Measurements from ENCODE around the gene SNX27.
"Not testable (repeated sequence)": the region's sequence is repeated elsewhere in the genome, so short reads cannot be mapped to it uniquely, and the experiment has no call there.

The SNX27 gene

GRCh38 chr1:151604291-151604690 is 7.6 kb upstream of the SNX27 start:
- DNase-seq (ENCODE audit: low read depth): no peak

- no peak for DNase-seq (ENCODE audit: low read depth)
Measured at GRCh38 chr1:151606384-151606783, 5.5 kb upstream of the SNX27 start.

- no peak for DNase-seq (ENCODE audit: low read depth)
Measured at GRCh38 chr1:151606857-151607256, 5.0 kb upstream of the SNX27 start.

GRCh38 chr1:151610142-151610541 is 1.7 kb upstream of the SNX27 start:
- DNase-seq (ENCODE audit: low read depth): no peak

GRCh38 chr1:151611288-151611790 is 511 bp upstream of the SNX27 start:
- no peak for DNase-seq (ENCODE audit: low read depth)

GRCh38 chr1:151612501-151613281 is 841 bp downstream of the SNX27 start:
- DNase-seq (ENCODE audit: low read depth): no peak

- DNase-seq (ENCODE audit: low read depth): no peak
Measured at GRCh38 chr1:151613282-151613780, 1.5 kb downstream of the SNX27 start.

- DNase-seq (ENCODE audit: low read depth): no peak
Measured at GRCh38 chr1:151615711-151616504, 4.1 kb downstream of the SNX27 start.

- DNase-seq (ENCODE audit: low read depth): no peak
Measured at GRCh38 chr1:151616505-151616849, 4.6 kb downstream of the SNX27 start.

- DNase-seq (ENCODE audit: low read depth): no peak
Measured at GRCh38 chr1:151618003-151618402, 6.2 kb downstream of the SNX27 start.

GRCh38 chr1:151618470-151618869 is 6.6 kb downstream of the SNX27 start:
- no peak for DNase-seq (ENCODE audit: low read depth)

- DNase-seq (ENCODE audit: low read depth): not testable (repeated sequence)
Measured at GRCh38 chr1:151618996-151619395, 7.1 kb downstream of the SNX27 start.

- no peak for DNase-seq (ENCODE audit: low read depth)
Measured at GRCh38 chr1:151619489-151620093, 7.7 kb downstream of the SNX27 start.

- no peak for DNase-seq (ENCODE audit: low read depth)
Measured at GRCh38 chr1:151620286-151620685, 8.4 kb downstream of the SNX27 start.

GRCh38 chr1:151621351-151621750 is 9.5 kb downstream of the SNX27 start:
- DNase-seq (ENCODE audit: low read depth): no peak

GRCh38 chr1:151624783-151625182 is 12.9 kb downstream of the SNX27 start:
- no peak for DNase-seq (ENCODE audit: low read depth)

GRCh38 chr1:151626740-151627334 is 15.0 kb downstream of the SNX27 start:
- no peak for DNase-seq (ENCODE audit: low read depth)

GRCh38 chr1:151629278-151629677 is 17.4 kb downstream of the SNX27 start:
- DNase-seq (ENCODE audit: low read depth): no peak

- no peak for DNase-seq (ENCODE audit: low read depth)
Measured at GRCh38 chr1:151635479-151636072, 23.7 kb downstream of the SNX27 start.

GRCh38 chr1:151638074-151638775 is 26.4 kb downstream of the SNX27 start:
- no peak for DNase-seq (ENCODE audit: low read depth)

- DNase-seq (ENCODE audit: low read depth): no peak
Measured at GRCh38 chr1:151638812-151639211, 27.0 kb downstream of the SNX27 start.

Measured in stimulated activated CD8-positive, alpha-beta memory T cell treated with anti-CD3 and anti-CD28 coated beads, Interleukin-12 subunit alpha, Interleukin-12 subunit beta, amount 100 ng/mL, for 4 hours (primary cell).